Neuronal stem cell (in vitro differentiated cells): ENCODE data around the gene FGF21.
A peak's percentile ranks its signal among the peaks of the same experiment; 100 is the strongest.

Experiments used
- DNase-seq: peaks from one replicate; pipeline ENCODE4 v3.0.0-alpha.2; 2013; ENCODE audit warnings: low spot score
- H2AFZ ChIP-seq: one replicate; pipeline ENCODE4 v1.6.1; 2013; ENCODE audit warnings: mild to moderate bottlenecking, low read length, inconsistent platforms
- H2AK5ac ChIP-seq: 2 replicates; pipeline ENCODE4 v1.6.1; 2013; ENCODE audit warnings: low read depth, mild to moderate bottlenecking, inconsistent platforms, low read length, moderate library complexity, mixed read lengths
- H2BK120ac ChIP-seq: 2 replicates; pipeline ENCODE4 v1.6.1; 2013; ENCODE audit warnings: low read depth, mild to moderate bottlenecking, inconsistent platforms, low read length, moderate library complexity, mixed read lengths
- H2BK12ac ChIP-seq: one replicate; pipeline ENCODE4 v1.6.1; 2013; ENCODE audit warnings: low read length, inconsistent platforms
- H2BK15ac ChIP-seq: 2 replicates; pipeline ENCODE4 v1.6.1; 2013; ENCODE audit warnings: mild to moderate bottlenecking, low read length, inconsistent platforms, mixed read lengths
- H2BK5ac ChIP-seq: one replicate; pipeline ENCODE4 v1.6.1; 2013; ENCODE audit warnings: inconsistent platforms, mild to moderate bottlenecking, low read length, moderate library complexity
- H3K14ac ChIP-seq: one replicate; pipeline ENCODE4 v1.6.1; 2013; ENCODE audit warnings: low read length, inconsistent platforms
- H3K18ac ChIP-seq: 2 replicates; pipeline ENCODE4 v1.6.1; 2013; ENCODE audit warnings: low read length, inconsistent platforms
- H3K23ac ChIP-seq: 2 replicates; pipeline ENCODE4 v1.6.1; 2013; ENCODE audit warnings: low read depth, mild to moderate bottlenecking, mixed read lengths, low read length, inconsistent platforms; ENCODE audit not compliant: poor library complexity
- H3K27ac ChIP-seq: replicated peaks from 3 replicates; pipeline ENCODE4 v1.5.1; 2013; ENCODE audit warnings: low read length, inconsistent platforms
- H3K27me3 ChIP-seq, 3 experiments: 2 replicates each; pipeline ENCODE4 v1.6.1; 2013; ENCODE audit warnings: low read length in 3 of 3, mild to moderate bottlenecking in 2 of 3, inconsistent platforms in 1 of 3, low read depth in 1 of 3, mixed read lengths in 1 of 3, moderate library complexity in 1 of 3; ENCODE audit not compliant: control insufficient read depth in 3 of 3, insufficient read depth in 3 of 3
- H3K36me3 ChIP-seq, 2 donors: replicated peaks in 1 of 2; 2 replicates each; pipeline ENCODE4 v1.6.1; 2013; ENCODE audit warnings: low read length in 2 of 2; ENCODE audit not compliant: control insufficient read depth in 2 of 2, insufficient read depth in 2 of 2
- H3K4ac ChIP-seq: 2 replicates; pipeline ENCODE4 v1.6.1; 2013; ENCODE audit warnings: inconsistent platforms, mild to moderate bottlenecking, low read length, moderate library complexity
- H3K4me1 ChIP-seq, 2 donors: 1 replicate in 1 of 2; 2 replicates in 1 of 2; pipeline ENCODE4 v1.6.1; 2013; ENCODE audit warnings: low read length in 2 of 2, low read depth in 1 of 2; ENCODE audit not compliant: control insufficient read depth in 2 of 2, insufficient read depth in 1 of 2
- H3K4me2 ChIP-seq: one replicate; pipeline ENCODE4 v1.6.1; 2013; ENCODE audit warnings: mild to moderate bottlenecking, low read length, inconsistent platforms; ENCODE audit not compliant: insufficient read depth, poor library complexity, severe bottlenecking
- H3K4me3 ChIP-seq, 2 donors: 2 replicates each; pipeline ENCODE4 v1.5.1; 2013; ENCODE audit warnings: low read length in 2 of 2, mild to moderate bottlenecking in 2 of 2, inconsistent platforms in 1 of 2, moderate library complexity in 1 of 2
- H3K79me1 ChIP-seq: one replicate; pipeline ENCODE4 v1.6.1; 2013; ENCODE audit warnings: low read depth, mild to moderate bottlenecking, inconsistent platforms, low read length, moderate library complexity
- H3K9ac ChIP-seq: one replicate; pipeline ENCODE4 v1.6.1; 2013; ENCODE audit warnings: mild to moderate bottlenecking, low read depth, low read length, inconsistent platforms; ENCODE audit not compliant: poor library complexity
- H3K9me3 ChIP-seq, 2 donors: replicated peaks in 1 of 2; 2 replicates each; pipeline versions ENCODE3 to v1.6.1; 2013; ENCODE audit warnings: low read length in 2 of 2, mild to moderate bottlenecking in 2 of 2, inconsistent platforms in 1 of 2, low read depth in 1 of 2, mixed read lengths in 1 of 2, moderate library complexity in 1 of 2; ENCODE audit not compliant: control insufficient read depth in 2 of 2, insufficient read depth in 1 of 2
- H4K8ac ChIP-seq: one replicate; pipeline ENCODE4 v1.6.1; 2013; ENCODE audit warnings: low read depth, mild to moderate bottlenecking, inconsistent platforms, low read length, moderate library complexity
- H4K91ac ChIP-seq: one replicate; pipeline ENCODE4 v1.6.1; 2013; ENCODE audit warnings: low read length, low read depth, mild to moderate bottlenecking, inconsistent platforms; ENCODE audit not compliant: poor library complexity
- WGBS, 2 donors: extraction: QIAGEN DNeasy Blood & Tissue Kit; methylation state at CpG; one replicate each; pipeline ENCODE4 v1.1.7; 2013; ENCODE audit warnings: missing lambda C conversion rate in 2 of 2, mixed read lengths in 1 of 2; ENCODE audit not compliant: insufficient read length in 2 of 2, insufficient replicate concordance in 1 of 2; ENCODE audit errors: extremely low coverage in 2 of 2; 5-methylcytosine and 5-hydroxymethylcytosine counted together

The FGF21 gene

DNA sequence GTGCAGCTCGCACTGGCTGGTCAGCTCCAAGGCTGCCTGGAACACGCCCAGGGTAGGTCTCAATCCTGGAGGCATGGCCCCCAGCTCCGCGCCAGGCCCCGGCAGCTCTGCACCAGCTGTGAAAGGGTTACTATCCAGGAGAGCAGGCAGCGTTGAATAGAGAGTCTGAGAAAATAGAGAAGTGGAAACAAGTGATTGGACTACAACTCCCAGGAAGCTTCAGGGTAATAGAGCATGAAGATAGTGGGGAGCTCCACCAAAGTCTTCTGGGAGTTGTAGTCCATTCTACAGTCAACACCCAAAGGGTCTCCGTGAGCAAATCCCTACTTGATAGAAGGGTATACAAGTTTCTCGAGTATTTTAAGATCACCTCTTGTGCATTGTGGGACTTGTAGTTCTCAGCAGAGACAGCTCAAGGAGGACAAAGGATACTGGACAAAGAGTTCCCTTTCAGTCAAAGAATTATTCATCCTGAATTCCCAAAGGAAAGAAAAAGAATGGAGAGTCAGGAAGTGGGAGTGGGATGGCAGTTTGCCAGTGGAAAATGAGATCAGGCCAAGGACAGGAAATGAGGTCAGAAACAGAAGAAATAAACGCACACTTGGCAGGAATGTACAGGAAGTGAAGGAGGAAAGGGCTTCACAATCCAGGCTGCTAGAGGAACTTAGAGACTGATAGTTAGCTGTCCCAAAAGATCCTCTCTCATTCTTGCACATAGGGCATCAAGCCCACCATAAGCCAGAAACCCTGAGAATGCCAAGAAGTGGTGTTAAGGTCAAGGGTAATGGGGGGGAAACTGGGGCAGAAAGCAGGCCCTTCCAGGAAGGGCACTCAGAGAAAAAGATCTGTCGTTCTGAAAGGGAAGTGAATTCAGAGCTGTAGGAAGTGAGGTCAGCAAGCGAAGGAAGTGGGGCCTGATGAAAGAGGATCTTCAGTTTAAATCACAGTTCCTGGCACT, 30.2 kb upstream of the FGF21 start:
- no peak overlapping the region for H4K91ac ChIP-seq
- H2AK5ac ChIP-seq: peak overlapping the region; percentile 91
- peak overlapping the region; percentile 28 for H2BK15ac ChIP-seq
- H3K4me1 ChIP-seq: peaks cover 8 to 11% of the 10 kb centered on the region in 2 donors
- no peak overlapping the region for H2BK5ac ChIP-seq
- H3K18ac ChIP-seq: peak overlapping the region; percentile 67
- H3K14ac ChIP-seq: no peak overlapping the region
- DNase-seq: no peak
- peak overlapping the region; percentile 4 to 31 for H3K4me3 ChIP-seq
- peak overlapping the region; percentile 28 for H3K4ac ChIP-seq
- H2AFZ ChIP-seq: peak overlapping the region; percentile 80
- peak overlapping the region; percentile 20 for H4K8ac ChIP-seq
- no peak overlapping the region for H3K4me2 ChIP-seq
- H3K27me3 ChIP-seq: no peaks in the 10 kb centered on the region
- no peaks in the 10 kb centered on the region for H3K9me3 ChIP-seq
- peak overlapping the region; percentile 14 for H2BK12ac ChIP-seq
- no peak overlapping the region for H3K9ac ChIP-seq
- H3K36me3 ChIP-seq: no peaks in the 10 kb centered on the region
- H3K27ac ChIP-seq: no peak overlapping the region
- H2BK120ac ChIP-seq: no peak overlapping the region
- no CpG with 5 or more reads among the region's 11 CpGs for WGBS, 2 donors
- H3K23ac ChIP-seq: no peak overlapping the region
- no peaks in the 10 kb centered on the region for H3K79me1 ChIP-seq

DNA sequence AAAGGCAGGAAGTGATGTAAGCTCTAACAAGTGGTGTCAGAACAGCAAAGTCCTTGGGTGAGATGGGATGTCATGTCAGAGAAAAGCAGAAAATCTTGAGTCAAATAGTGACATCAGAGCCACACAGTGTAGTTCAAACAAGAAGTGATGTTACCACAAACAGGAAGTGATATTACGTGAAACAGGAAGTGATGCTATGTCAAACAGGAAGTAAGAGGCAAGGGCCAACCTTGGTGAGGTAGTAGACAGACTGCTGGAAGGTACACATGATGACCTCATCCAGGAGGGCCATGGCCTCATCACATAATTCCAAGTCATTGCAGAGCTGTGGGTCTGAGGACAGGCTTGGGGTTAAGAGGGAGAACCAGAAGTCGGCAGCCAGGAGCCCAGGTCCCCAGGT, 28.8 kb upstream of the FGF21 start:
- H3K9ac ChIP-seq: no peak overlapping the region
- no peak overlapping the region for H2BK15ac ChIP-seq
- no peaks in the 10 kb centered on the region for H3K36me3 ChIP-seq
- H3K27ac ChIP-seq: no peak overlapping the region
- H2BK120ac ChIP-seq: no peak overlapping the region
- no peak overlapping the region for H2AFZ ChIP-seq
- no peak overlapping the region for H3K14ac ChIP-seq
- no peaks in the 10 kb centered on the region for H3K79me1 ChIP-seq
- no peak overlapping the region for H3K4me3 ChIP-seq
- H3K9me3 ChIP-seq: no peaks in the 10 kb centered on the region
- H4K91ac ChIP-seq: no peak overlapping the region
- no peak overlapping the region for H2BK5ac ChIP-seq
- no peak overlapping the region for H4K8ac ChIP-seq
- no peak for DNase-seq
- peaks cover 5 to 6% of the 10 kb centered on the region in 2 donors for H3K4me1 ChIP-seq
- H3K4ac ChIP-seq: no peak overlapping the region
- H3K23ac ChIP-seq: no peak overlapping the region
- H2AK5ac ChIP-seq: peak overlapping the region; percentile 41
- no peaks in the 10 kb centered on the region for H3K27me3 ChIP-seq
- no peak overlapping the region for H2BK12ac ChIP-seq
- no CpG with 5 or more reads among the region's 2 CpGs for WGBS, 2 donors
- no peak overlapping the region for H3K4me2 ChIP-seq
- H3K18ac ChIP-seq: no peak overlapping the region

- peak overlapping the region; percentile 32 for H3K9ac ChIP-seq
- H2BK120ac ChIP-seq: no peak overlapping the region
- no peak overlapping the region for H4K8ac ChIP-seq
- no peak overlapping the region for H2AFZ ChIP-seq
- no peak overlapping the region for H3K4ac ChIP-seq
- H3K4me3 ChIP-seq: no peak overlapping the region
- no peak overlapping the region for H3K14ac ChIP-seq
- no peak overlapping the region for H3K27ac ChIP-seq
- H4K91ac ChIP-seq: no peak overlapping the region
- no CpG with 5 or more reads among the region's 77 CpGs for WGBS, 2 donors
- H3K27me3 ChIP-seq: no peaks in the 10 kb centered on the region
- H3K9me3 ChIP-seq: no peaks in the 10 kb centered on the region
- no peaks in the 10 kb centered on the region for H3K79me1 ChIP-seq
- H3K23ac ChIP-seq: no peak overlapping the region
- H3K4me2 ChIP-seq: no peak overlapping the region
- H2BK15ac ChIP-seq: no peak overlapping the region
- H2BK5ac ChIP-seq: no peak overlapping the region
- peak overlapping the region; percentile 60 for H3K18ac ChIP-seq
- peaks cover 5 to 6% of the 10 kb centered on the region in 2 donors for H3K4me1 ChIP-seq
- no peak overlapping the region for H2BK12ac ChIP-seq
- no peak overlapping the region for H2AK5ac ChIP-seq
- no peaks in the 10 kb centered on the region for H3K36me3 ChIP-seq
- no peak for DNase-seq
These were observed 26.2 kb upstream of the FGF21 start for GRCh38 chr19:48728911-48729664.

DNA sequence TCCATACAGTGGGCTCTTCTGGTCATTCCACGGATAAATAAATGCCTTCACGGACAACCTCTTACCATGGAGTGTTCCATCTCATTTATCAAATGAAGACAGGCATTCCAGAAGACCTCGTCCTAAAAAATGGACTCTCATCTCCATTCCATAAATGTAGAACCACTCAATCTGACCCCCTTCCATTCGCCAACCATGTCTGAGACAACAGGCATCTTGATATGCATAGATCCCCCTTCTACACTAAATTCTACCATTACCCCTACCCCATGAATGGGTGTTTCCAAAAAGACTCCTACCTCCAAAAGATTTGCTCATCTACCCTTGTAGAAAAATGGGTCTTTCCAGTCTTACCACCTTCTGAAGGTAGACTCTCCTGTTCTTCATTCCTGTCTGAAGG, 23.9 kb upstream of the FGF21 start:
- Histone ChIP-seq H2AK5ac (no peak overlapping the region), H2BK15ac (no peak overlapping the region), H3K4ac (no peak overlapping the region), H3K9me3 (no peaks in the 10 kb centered on the region), H3K79me1 (no peaks in the 10 kb centered on the region), H3K4me3 (no peak overlapping the region), H3K27ac (no peak overlapping the region), H2AFZ (no peak overlapping the region), H3K4me2 (no peak overlapping the region), H4K8ac (no peak overlapping the region), H2BK120ac (no peak overlapping the region), H3K14ac (no peak overlapping the region), H3K27me3 (no peaks in the 10 kb centered on the region), H2BK12ac (no peak overlapping the region), H3K9ac (no peak overlapping the region), H4K91ac (no peak overlapping the region), H3K18ac (no peak overlapping the region), H3K23ac (no peak overlapping the region), H2BK5ac (no peak overlapping the region), H3K4me1 (peaks cover 0 to 1% of the 10 kb centered on the region in 2 donors), H3K36me3 (no peaks in the 10 kb centered on the region)
- WGBS, 2 donors: no CpG with 5 or more reads among the region's 4 CpGs
- DNase-seq: no peak
